HG03060 (cell line): Measurements from ENCODE around the gene TNFAIP6.
"Not testable (repeated sequence)": the region's sequence is repeated elsewhere in the genome, so short reads cannot be mapped to it uniquely, and the experiment has no call there.

Experiments used
- ATAC-seq: cut with Tn5 transposase; IDR thresholded peaks from one replicate; pipeline ENCODE4 v1.9.1; 2021; ENCODE audit warnings: low read depth, moderate number of reproducible peaks; ENCODE audit not compliant: unreplicated experiment

TNFAIP6 gene

DNA sequence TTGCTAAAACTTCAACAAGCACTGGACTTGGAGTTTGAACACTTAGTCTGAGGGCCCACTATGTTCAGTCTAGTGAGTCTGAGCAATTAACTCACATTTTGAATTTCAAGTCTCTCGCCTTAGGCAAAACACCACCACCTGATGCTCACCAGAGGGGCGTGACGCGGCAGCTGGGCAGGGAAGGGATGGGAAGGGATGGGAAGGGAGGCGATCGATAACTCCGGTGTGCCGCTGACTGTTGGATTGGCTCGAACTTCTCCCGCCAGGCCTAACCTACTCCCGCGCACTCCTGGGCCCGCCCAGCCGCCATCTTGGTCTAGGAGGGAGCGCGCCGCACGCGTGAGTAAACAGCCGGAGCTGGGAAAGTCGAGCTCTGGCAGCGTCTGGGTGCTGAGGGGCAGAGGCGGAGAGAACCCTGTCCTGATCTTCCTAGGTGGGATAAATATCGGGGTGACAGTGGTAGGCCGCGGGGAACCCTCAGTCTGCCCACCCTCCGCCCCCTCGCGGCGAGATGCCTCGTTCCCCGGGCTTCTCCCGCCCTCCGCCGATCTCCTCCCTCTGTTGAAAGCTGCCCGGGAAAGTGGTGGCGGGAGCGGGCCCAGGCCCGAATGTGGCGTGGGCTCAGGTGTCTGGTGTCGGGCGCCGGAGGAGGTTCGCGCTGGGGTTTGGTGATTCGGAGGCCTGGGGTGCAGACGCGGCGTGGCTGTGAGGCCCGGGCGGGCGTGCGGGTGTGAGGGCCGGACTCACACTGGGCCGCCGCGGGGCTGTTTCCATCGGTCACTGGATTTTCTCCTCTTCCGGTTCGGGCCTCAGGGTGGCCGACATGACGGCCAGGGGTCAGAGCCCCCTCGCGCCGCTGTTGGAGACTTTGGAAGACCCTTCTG is 52.5 kb downstream of the TNFAIP6 start, which contains the start of gene RIF1:
TSS of gene RIF1 (plus strand) at position 302 of the 884 bp plus-strand sequence. CDS start at position 824, 522 bp downstream.
- ATAC-seq: peak; percentile 86

DNA sequence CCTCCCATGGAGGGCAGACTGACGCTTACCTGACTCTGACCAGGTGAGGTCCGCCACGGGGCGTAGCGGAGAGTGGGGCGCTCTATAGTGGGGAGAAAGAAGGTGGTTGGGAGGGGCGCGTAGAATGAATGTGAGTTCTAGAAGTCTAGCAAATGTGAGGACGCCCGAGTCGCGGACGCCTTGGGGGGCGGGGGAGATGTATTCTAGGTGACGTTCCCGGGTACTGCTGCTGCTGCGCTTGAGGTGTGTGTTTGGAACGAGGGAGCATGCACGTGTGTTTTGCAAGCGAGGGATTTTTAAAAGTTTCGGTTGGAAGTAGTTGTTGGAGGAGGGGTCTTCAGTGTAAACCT is 53.1 kb downstream of the TNFAIP6 start:
- ATAC-seq: peak; percentile 17

DNA sequence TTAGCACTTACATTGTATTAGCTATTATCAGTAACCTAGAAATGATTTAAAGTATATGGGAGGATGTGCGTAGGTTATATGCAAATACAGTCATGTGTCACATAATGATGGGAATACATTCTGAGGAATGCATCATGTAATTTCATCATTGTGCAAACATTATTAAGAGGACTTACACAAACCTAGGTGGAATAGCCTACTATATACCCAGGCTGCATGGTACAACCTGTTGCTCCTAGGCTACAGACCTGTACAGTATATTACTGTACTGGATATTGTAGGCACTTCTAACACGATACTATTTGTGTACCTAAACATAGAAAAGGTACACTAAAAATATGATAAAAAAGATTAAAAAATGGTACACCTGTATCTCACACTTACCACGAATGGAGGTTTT is 60.3 kb downstream of the TNFAIP6 start:
- ATAC-seq: no peak

DNA sequence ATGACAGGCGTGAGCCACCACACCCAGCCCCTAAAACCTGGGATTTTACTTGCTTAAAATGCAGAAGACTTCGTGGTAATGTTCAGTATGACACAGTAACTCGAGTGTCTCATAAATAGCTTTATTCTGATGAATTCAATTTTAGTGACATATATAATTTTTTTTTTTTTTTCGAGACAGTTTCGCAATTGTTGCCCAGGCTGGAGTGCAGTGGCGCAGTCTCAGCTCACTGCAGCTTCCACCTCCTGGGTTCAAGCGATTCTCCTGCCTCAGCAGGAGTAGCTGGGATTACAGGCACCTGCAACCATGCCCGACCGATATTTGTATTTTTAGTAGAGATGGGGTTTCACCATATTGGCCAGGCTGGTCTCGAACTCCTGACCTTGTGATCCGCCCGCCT is 64.3 kb downstream of the TNFAIP6 start:
- not testable (repeated sequence) for ATAC-seq

DNA sequence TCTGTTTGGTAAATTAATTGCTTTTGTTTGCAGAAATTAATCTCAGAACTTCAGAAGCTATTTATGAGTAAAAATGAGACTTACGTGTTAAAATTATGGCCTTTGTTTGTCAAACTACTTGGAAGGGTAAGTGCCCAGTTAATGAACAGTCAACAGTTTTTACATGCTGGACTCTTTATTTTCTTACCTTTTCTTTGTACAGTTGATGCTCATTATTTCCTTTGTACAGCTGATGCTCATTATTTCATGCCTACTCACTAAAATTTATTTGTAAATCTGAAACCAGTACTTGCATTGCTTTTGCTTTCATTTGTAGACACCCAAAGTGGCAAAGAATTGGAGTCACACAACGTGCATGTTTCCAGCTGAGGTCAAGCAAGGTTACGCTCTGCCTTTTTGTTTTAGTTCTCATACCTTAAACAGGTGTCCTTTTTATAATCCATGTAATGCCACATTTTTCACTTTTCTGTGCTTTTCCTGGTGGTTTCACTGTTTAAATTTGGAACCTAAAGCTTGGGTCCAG is 65.6 kb downstream of the TNFAIP6 start:
- ATAC-seq: peak; percentile 78

DNA sequence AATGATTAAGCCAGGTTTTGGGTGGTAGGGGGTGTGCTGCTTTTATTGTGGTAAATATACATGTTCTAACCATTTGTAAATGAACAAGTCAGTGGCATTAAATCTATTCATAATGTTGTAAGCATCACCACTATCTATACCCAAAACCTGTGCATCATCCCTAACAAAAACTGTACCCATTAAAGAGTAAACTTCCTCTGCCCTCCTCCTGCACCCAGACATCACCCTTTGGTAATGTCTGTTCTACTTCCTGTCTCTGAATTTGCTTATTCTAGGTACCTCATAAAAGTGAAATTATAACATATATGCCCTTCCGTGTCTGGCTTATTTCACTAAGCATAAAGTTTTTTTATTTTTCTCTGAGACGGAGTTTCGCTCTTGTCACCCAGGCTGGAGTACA is 66.4 kb downstream of the TNFAIP6 start:
- no peak for ATAC-seq
